HG03196 (cell line): Measurements from ENCODE around the gene NABP1.

Source experiments
- ATAC-seq: cut with Tn5 transposase; IDR thresholded peaks from one replicate; pipeline ENCODE4 v1.9.1; 2021; ENCODE audit not compliant: unreplicated experiment

Gene NABP1

GRCh38 chr2:191703079-191703725 lies 25.3 kb downstream of the NABP1 start:
- no peak for ATAC-seq

- no peak for ATAC-seq
These were observed 27.1 kb downstream of the NABP1 start for GRCh38 chr2:191705084-191705483.

- no peak for ATAC-seq
These were observed 27.8 kb downstream of the NABP1 start for GRCh38 chr2:191705701-191706100.

- no peak for ATAC-seq
These were observed 28.9 kb downstream of the NABP1 start for GRCh38 chr2:191706791-191707190.

- no peak for ATAC-seq
These were observed 29.6 kb downstream of the NABP1 start for GRCh38 chr2:191707542-191707941.

GRCh38 chr2:191710411-191710900 lies 32.5 kb downstream of the NABP1 start:
- ATAC-seq = no peak

- no peak for ATAC-seq
These were observed 33.7 kb downstream of the NABP1 start for GRCh38 chr2:191711621-191712020.

- ATAC-seq = no peak
These were observed 35.9 kb downstream of the NABP1 start for GRCh38 chr2:191713837-191714236.

- no peak for ATAC-seq
These were observed 37.0 kb downstream of the NABP1 start for GRCh38 chr2:191714925-191715324.

GRCh38 chr2:191715471-191715870 lies 37.5 kb downstream of the NABP1 start:
- no peak for ATAC-seq

- ATAC-seq = no peak
These were observed 41.3 kb downstream of the NABP1 start for GRCh38 chr2:191719261-191719660.

GRCh38 chr2:191719938-191720337 lies 42.0 kb downstream of the NABP1 start:
- no peak for ATAC-seq

- ATAC-seq = no peak
These were observed 43.4 kb downstream of the NABP1 start for GRCh38 chr2:191721331-191721730.

GRCh38 chr2:191724015-191724414 lies 46.1 kb downstream of the NABP1 start:
- ATAC-seq = no peak

GRCh38 chr2:191728750-191729624 lies 51.1 kb downstream of the NABP1 start:
- ATAC-seq = no peak

- no peak for ATAC-seq
These were observed 52.3 kb downstream of the NABP1 start for GRCh38 chr2:191730263-191730662.
